GM21515 (cell line): ENCODE results near the gene YY1AP1.
A peak's percentile ranks its signal among the peaks of the same experiment; 100 is the strongest.
"Not testable (repeated sequence)": the region's sequence is repeated elsewhere in the genome, so short reads cannot be mapped to it uniquely, and the experiment has no call there.

ENCODE experiments used
- ATAC-seq: cut with Tn5 transposase; IDR thresholded peaks from one replicate; pipeline ENCODE4 v1.9.1; 2021; ENCODE audit not compliant: unreplicated experiment

YY1AP1 gene

GRCh38 chr1:155648207-155649147, 40.1 kb downstream of the YY1AP1 start:
- no peak for ATAC-seq

- no peak for ATAC-seq
Observed at GRCh38 chr1:155646307-155646706, 42.3 kb downstream of the YY1AP1 start.

DNA sequence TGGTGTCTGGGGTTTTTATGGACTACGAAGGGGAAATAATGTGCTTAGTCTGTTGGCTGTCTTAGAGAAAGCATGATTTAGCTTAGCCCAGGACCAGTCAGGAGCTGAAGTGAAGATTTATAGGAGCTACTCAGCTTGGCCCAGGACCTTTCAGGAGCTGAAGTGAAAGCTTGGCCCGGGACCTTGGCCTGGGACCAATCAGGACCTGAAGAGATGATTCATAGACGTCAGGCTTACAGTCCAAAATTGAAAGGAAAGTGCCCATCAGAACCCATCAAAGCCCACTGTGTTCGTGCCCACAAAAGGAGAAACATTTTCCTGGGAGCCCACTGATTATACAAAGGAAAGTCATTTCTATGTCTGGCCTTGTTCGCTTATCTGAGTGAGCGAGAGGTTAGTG, 42.9 kb downstream of the YY1AP1 start:
- ATAC-seq: no peak

- ATAC-seq: no peak
Observed at GRCh38 chr1:155645034-155645598, 43.5 kb downstream of the YY1AP1 start.

DNA sequence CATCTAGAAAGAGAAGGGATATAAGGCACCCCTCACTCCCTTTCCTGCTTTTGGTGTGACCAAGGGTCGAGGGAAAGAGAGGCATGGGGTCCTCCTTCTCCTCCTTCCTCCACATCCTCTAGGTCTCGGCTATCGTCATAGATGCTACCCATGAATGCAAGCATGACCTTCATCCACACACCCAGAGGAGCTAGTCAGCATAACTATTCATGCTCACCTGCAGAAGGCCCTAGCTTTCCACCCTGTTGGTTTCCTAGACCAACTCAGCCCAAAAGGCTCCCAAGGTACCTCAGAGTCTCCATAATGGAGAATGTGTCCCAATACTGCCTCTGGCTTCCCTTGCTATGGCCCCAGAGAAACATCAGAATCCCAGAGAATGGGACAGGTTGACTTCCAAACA, 45.3 kb downstream of the YY1AP1 start:
- no peak for ATAC-seq

- not testable (repeated sequence) for ATAC-seq
Observed at GRCh38 chr1:155642559-155643180, 45.9 kb downstream of the YY1AP1 start.

DNA sequence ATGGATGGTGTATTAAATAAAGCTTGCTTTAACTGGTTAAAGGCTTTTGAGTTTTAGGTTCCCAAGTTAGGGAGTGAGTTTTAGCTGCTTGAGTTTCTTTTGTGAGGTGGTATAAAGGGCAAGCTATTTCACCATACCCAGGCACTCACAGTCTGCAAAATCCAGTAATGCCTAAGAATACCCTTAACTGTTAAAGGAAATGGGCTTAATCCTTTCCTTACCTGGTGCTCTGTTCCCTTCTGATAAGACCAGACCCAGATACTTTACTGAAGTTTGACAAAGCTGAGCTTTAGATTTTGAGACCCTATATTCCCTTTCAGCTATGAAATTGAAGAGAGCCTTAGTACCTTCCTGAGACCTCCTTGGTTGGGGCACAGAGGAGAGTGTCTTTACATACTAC, 48.2 kb downstream of the YY1AP1 start:
- no peak for ATAC-seq

DNA sequence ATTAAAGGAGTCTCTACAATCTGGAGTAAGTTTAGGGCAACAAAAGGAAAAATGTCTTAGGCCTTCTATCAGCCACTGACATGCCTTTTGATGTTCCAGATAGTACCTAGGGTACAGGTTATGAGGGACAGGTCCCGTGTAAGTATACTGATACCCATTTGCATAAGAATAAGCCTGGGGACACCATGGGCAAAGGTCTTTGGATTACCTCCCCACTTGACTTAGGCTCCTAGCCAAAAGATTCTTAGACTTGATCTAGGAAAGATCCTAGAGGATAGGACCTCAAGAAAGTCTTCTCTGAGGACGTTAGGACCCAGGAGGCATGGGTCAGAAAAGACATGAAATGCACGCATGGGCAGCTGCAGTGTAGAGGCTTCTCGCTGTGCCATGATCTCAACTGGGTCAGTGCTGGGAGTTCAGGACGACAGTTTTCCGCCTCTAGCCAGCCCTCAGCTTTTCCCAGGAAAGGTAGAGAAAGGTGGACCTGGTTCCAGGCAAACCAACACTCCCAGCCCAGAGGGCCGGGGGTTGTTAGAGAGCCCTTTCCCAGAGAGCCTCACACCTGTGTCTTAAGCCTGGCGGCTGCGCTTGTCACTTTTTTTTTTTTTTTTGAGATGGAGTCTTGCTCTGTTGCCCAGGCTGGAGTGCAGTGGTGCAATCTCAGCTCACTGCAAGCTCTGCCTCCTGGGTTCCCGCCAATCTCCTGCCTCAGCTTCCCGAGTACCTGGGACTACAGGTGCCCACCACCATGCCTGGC, 52.0 kb downstream of the YY1AP1 start:
- no peak for ATAC-seq

DNA sequence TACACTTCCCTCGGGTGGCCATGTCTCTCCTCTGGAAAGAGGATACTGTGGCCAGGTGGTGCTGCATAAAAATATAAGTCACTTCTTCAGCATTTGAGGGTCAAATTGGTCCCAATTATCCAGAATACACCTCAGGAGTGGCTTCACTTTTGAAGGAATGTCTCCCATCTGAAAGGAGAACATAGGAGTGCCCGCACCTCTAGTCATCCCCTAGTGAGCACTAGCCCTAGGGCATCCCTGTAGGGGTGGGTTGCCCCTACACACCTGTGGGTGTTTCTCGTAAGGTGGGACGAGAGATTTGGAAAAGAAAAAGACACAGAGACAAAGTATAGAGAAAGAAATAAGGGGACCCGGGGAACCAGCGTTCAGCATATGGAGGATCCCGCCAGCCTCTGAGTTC, 62.1 kb downstream of the YY1AP1 start:
- not testable (repeated sequence) for ATAC-seq

DNA sequence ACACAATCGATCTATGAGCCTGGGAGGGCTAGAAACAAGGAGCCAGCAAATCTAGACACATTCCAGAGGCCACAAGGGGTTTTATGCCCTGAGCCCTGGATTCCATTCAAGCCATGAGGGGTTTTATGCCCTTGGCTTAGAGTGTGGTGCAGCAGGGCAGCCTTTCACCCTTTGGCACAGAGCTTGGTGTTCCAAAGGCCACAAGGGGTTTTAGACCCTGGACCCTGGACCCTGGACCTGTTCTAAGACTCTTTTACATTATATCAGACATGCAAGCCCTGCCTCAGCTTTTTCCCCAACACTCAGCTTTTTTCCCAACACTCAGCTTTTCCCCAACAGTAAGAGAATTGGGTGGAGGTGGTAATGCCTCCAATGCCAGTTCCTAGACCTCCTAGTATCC, 65.2 kb downstream of the YY1AP1 start:
- no peak for ATAC-seq

- no peak for ATAC-seq
Observed at GRCh38 chr1:155622191-155622590, 66.4 kb downstream of the YY1AP1 start.

GRCh38 chr1:155613226-155613625, 75.3 kb downstream of the YY1AP1 start:
- ATAC-seq: not testable (repeated sequence)

- ATAC-seq: peak; percentile 22
Observed at GRCh38 chr1:155610257-155610647, 78.3 kb downstream of the YY1AP1 start.

- ATAC-seq: peak; percentile 89
Observed at GRCh38 chr1:155609515-155610256, 78.9 kb downstream of the YY1AP1 start, which contains the start of gene MSTO1. Gene MSTO1 (plus strand): TSS chr1:155610218. CDS start chr1:155610249, 31 bp downstream.
